RCC 7860 (cell line): Measurements from ENCODE around the gene SLC7A10.
A peak's percentile ranks its signal among the peaks of the same experiment; 100 is the strongest.
"Not testable (repeated sequence)": the region's sequence is repeated elsewhere in the genome, so short reads cannot be mapped to it uniquely, and the experiment has no call there.

Experiments
- DNase-seq: peaks from one replicate; pipeline ENCODE4 v3.0.0-alpha.2; 2015; ENCODE audit warnings: low spot score
- FAIRE-seq: peaks from 2 replicates; lab custom pipeline; 2012; peaks lifted over from hg19 to GRCh38; lab: Jason Lieb, UNC

The SLC7A10 gene

GRCh38 chr19:33239223-33239975 lies 13.7 kb upstream of the SLC7A10 start:
- DNase-seq = no peak
- no peak for FAIRE-seq

- FAIRE-seq (no peak), DNase-seq (no peak)
These were observed 13.0 kb upstream of the SLC7A10 start for GRCh38 chr19:33238481-33239149.

GRCh38 chr19:33236696-33237390 lies 11.2 kb upstream of the SLC7A10 start:
- DNase-seq (no peak), FAIRE-seq (no peak)

GRCh38 chr19:33235996-33236350 lies 10.3 kb upstream of the SLC7A10 start:
- DNase-seq = no peak
- no peak for FAIRE-seq

DNA sequence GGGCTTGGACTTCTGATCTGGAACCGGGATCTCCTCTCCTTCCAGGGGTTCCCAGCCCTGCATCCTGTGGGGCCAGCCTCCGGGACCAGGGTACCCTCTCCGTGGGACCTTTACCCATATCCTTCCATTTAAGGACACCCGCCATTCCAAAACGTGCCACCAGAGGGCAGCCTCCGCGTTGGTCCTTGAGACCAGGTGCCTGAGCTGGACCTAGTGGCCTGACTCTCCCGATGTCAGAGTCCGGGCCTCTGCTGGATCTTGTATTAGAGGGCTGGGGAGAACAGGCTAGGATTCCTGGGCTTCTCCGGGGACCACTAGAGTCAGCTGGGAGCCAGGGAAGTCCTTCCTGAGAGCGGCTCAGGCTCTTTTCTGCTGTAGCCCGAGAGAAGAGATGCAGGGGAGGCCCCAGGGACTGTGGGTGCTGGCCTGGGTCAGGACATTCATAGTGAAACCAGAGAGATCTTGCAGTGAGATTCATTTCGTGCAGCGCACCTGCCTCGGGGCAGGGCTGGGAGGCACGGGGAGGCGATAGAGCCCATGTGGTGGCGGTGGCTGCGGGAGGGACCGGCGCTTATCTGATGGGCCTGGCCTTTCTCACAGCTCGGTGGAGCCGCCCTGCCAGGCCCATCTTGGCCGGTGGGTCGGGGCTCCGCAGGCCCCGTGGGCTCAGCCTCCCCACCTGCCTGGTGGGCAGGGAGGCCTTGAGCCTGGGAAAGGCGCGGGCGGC lies 9.8 kb upstream of the SLC7A10 start:
- peak; percentile 18 for DNase-seq
- no peak for FAIRE-seq

DNA sequence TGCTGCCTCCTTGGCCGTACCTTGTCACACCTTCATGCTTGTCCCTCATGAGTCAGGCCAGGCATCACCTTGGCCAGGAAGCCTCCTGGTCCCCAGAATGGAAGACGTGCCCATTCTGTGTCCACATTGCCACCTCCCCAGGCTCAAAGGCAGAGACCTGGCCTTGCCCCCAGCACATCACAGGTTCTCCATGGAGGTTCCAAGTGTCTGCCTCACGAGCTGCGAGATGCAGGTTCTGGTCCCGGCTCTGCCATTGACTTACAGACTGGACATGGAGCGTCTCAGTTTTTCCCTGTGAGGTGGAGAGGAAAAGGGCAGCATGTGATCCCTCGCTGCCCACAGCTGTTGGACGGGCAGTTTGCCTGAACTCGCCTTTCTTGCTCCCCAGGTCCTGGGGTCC lies 9.1 kb upstream of the SLC7A10 start:
- DNase-seq (no peak), FAIRE-seq (no peak)

DNA sequence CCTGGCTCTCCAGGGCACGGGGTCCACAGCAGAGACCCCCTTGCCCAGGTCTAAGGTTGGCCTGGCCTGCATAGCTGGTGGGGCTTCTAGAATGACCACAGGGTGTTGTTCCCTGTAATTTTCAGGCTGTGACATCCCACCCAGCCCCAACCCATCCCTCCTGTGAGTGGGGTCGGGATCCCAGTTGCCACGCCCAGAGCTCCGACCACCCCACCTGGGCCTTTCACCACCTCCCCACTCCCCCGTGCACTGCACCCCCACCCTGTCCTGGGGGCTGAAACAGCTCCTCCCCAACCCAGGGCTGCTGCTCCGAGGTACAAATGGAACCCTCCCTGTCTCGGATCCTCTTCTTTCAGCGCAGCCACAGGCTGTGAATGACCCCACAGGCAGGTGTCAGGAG lies 8.4 kb upstream of the SLC7A10 start:
- no peak for DNase-seq
- no peak for FAIRE-seq

GRCh38 chr19:33233056-33233873 lies 7.6 kb upstream of the SLC7A10 start:
- FAIRE-seq = no peak
- DNase-seq = no peak

DNA sequence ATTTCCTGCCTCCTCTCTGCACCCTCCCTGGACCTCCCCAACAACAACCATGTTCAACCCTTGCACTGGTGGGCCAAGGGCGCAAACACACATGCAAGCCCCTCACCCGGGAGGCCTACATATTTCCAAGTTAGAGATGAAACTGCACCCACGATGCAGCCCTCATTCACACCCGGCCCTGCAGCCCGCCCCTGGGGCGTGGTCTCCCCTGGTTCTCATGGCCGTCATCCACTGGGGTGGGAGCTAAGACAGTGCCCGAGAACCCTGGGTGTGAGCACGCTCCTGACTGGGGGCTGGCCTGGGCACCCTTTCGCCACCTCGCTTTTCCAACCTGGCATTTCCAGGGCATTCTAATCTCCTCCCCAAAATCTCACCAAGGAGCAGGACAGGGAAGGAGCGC lies 7.0 kb upstream of the SLC7A10 start:
- FAIRE-seq = no peak
- no peak for DNase-seq

GRCh38 chr19:33231511-33231910 lies 5.9 kb upstream of the SLC7A10 start:
- no peak for FAIRE-seq
- no peak for DNase-seq

DNA sequence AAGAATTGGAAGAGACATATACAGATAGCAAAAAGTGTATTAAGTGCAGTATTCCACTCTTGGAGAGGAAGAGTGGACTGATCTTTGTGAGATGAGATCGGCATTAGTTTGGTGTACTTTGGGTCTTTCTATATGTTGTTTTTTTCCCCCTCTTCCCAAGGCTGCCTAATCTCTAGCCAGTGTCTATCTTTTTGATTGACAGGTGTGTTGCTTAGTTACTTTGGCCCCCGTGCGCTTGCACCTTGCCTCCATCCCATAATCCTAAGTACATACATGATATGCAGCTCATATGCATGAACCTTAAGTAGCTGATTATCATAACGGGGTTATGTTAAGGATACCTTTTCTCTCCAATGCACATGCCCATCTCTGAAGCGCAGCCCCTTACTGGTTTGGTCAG lies 4.3 kb upstream of the SLC7A10 start:
- DNase-seq = no peak
- no peak for FAIRE-seq

- FAIRE-seq (no peak), DNase-seq (no peak)
These were observed 2.4 kb upstream of the SLC7A10 start for GRCh38 chr19:33227870-33228599.

- no peak for FAIRE-seq
These were observed 1.6 kb upstream of the SLC7A10 start for GRCh38 chr19:33227242-33227650.

GRCh38 chr19:33226550-33227241 lies 1.0 kb upstream of the SLC7A10 start:
- FAIRE-seq (no peak), DNase-seq (no peak)

More at GRCh38 chr19:33227242-33227650, 1.6 kb upstream of the SLC7A10 start:
- no peak for DNase-seq

- DNase-seq (no peak), FAIRE-seq (no peak)
These were observed 774 bp downstream of the SLC7A10 start for GRCh38 chr19:33224694-33225457.

DNA sequence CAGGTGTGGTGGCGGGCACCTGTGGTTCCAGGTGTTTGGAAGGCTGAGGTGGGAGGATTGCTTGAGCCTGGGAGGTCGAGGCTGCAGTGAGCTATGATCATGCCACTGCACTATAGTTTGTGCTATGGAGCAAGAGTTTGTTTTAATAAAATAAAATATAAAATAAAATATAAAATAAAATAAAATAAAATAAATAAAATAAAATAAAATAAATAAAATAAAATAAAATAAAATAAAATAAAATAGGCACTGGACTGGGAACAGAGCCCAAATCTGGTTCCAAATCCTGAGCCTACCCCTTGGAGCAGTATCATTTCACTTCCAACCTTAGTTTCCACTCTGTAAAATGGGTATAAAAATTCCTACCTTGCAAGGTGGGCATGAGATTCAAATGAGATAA lies 3.4 kb downstream of the SLC7A10 start:
- FAIRE-seq, DNase-seq: not testable (repeated sequence)

DNA sequence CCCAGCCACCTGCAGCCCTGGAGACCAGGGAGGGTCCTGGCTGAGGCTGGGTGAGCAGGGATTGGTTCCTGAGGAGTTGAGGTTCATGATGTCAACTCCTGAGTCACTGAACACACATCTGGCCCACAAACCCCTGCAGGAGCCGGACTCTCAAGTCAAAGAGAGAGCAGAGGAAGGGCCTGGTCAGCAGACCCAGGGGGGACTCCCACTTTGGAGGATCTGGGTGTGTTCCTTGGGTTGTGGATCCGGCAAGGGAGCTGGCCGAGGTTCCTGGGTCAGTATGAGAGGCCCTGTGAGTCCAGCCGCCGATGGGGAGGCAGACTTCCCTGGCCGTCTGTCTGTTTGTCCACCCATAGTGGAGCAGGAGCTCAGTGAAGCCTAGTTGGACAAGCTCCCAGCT lies 4.0 kb downstream of the SLC7A10 start:
- no peak for DNase-seq
- no peak for FAIRE-seq

DNA sequence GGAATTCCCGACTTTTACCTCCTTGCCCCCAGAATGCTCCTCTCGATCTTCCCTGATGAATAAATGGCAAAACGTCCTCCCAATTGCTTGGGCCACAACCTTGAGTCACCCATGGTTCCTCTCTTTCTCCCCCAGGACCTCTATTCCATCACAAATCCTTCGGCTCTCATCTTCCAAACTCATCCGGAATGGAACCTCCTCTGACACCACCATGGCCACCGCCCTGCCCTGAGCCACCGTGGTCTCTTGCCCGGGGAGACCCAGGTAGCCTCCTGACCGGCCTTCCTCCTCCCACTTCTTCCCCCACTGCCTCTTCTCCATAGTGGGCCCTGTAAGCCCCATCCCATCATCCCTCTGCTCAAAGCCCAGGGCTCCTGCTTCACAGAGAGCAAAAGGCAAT lies 4.9 kb downstream of the SLC7A10 start:
- DNase-seq (no peak), FAIRE-seq (no peak)
